GM19324 (cell line): ENCODE results near the gene HK2.

Experiments
- ATAC-seq: cut with Tn5 transposase; IDR thresholded peaks from one replicate; pipeline ENCODE4 v1.9.1; 2021; ENCODE audit warnings: mild to moderate bottlenecking, moderate library complexity; ENCODE audit not compliant: unreplicated experiment, low FRiP score

HK2 gene

DNA sequence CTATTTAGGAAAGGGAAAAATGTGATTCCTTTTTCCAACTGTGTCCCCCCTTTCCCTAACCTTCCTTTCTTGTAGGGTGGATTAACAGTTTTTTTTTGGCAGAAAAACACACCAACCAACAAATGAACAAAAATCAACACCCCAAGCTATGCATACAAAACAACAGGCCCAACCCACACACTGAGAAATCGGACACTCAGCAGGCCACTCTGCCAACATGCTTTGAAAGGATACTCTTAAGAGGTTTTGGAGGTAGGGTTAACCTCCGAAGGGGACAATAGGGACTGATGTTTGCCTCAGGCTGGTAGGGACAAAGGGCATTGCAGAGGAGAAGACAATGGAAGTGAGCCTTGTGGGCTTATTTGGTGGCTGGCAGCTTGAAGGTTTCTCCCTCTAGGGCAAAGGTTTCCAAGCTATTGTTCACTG is 91.4 kb downstream of the HK2 start:
- no peak for ATAC-seq

DNA sequence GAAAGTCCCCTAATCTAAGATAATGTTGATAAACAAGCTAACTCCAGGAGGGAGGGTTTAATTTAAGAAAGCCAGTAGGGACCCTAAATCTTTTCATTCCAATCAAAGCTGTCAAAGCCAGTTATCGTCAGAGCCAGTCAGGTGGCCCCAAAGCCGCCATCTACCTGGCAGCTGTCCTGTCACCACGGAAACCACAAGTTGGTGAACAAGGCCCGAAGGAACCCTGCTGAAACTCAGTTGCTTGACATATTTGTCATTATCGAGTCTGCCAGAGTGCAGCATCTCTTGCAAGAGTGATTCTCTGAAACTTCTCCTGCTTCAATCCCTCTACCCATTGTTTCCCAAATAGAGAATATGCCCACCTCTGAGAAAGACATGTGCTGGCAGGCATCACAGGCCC is 93.7 kb downstream of the HK2 start:
- ATAC-seq, result no peak

DNA sequence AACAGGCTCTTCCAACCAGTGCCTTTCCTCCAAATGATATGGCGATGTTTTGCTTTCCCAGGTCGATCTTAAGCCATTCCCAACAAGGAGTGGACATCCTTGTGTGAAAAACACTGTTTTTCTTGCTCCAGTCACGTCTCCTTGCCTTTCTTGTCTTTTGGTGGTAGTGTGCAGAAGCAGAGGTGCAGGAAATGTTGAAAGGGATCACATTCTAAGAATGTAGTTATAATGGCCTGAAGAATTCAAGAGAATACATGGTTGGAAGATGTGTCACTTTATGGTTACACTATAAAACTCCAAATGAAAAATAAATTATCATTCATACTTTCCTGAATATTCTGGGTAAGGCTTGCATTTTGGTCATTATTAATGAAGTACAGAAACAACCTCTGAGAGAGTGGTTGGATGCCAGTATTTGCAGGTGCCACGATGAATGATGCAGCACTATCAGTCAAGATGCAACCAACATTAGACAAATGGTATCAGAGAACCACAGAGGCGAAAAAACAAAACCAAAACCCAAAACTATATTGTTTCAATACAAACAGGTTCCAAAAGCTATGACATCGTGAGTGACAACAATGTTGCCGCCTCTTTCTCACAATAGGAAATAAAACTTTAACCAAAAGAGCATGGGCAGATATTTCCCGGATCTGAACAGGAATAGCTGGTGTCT is 97.0 kb downstream of the HK2 start:
- ATAC-seq, result no peak

DNA sequence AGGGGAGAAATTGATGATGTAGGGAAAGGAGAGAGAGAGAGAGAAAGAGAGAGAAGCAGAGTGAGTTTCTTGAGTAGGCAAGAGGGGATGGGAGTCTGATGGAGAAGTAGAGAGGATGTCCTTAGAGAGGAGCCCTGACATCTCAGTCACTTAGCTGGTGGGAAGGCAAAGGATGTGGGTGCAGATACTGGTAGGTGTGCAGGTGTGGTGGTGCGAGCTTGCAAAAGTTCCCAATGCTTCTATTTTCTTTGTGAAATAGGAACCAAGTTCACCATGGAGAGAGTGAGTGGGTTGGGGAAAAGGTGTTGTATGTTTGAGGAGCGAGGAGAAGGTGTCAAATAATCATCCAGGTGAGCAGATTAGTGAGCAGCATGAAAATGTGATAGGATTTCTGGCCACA is 98.0 kb downstream of the HK2 start:
- no peak for ATAC-seq

DNA sequence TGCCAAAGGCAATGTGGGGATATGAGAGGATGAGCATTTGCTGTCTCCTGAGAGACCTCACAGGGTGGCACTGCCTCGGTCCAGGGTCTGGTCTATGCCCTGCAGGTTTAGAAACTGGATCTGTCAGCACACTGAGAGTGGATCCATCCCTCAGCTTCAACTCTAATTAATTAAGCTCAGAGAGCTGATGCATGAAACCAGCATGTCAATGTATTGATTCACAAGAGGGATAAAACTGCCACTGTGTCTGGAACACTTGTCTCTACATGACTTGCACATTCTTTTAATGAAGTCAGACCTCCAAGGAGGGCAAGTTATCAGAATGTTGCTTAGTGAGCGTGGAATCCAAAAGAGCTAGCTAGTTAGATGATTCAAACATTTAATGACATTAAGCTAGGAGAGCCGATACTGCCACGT is 102.1 kb downstream of the HK2 start:
- no peak for ATAC-seq

DNA sequence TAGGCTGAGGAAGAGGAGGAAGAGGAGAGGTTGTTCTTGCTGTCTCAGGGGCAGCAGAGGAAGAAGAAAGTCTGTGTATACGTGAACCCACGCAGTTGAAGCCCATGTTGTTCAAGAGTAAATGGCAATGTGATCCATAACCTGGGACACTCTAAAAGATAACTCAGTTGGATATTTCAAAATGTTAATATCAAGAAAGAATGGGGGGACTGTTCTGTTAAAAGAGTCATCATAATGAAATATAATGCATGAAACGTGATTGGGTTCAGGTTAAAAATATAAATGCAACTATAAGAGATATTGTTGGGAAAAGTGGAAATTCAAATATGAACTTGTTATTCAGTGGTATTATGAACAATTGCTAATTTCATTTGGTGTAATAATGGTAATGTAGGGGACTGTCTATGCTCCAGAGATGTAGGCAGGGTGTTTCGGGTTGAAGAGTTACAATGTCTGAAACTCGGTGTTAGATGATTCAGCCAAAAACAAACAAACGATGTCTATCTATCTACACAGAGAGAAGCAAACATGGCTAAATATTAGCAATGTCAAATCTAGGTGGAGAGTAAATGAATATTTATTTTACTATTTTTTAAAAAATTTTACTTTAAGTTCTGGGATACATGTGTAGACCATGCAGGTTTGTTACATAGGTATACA is 103.4 kb downstream of the HK2 start:
- ATAC-seq, result no peak

DNA sequence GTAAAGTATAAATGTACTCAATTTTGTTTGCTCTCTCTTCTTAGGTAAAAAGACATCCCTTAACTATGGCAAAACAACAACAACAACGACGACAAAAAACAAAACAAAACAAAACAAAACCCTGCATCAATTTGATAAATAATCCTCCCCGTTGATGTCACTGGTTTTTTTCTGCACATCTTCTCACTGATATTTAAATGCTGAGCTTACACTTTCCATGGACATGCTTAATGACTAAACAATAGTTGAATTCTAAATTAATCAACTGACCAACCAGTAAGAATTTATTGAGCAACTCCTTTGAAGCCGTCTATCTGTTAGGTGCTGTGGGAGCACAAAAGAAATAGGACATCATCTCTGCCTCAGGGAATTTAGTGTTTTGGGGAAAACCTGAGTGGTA is 104.3 kb downstream of the HK2 start:
- ATAC-seq, result no peak

DNA sequence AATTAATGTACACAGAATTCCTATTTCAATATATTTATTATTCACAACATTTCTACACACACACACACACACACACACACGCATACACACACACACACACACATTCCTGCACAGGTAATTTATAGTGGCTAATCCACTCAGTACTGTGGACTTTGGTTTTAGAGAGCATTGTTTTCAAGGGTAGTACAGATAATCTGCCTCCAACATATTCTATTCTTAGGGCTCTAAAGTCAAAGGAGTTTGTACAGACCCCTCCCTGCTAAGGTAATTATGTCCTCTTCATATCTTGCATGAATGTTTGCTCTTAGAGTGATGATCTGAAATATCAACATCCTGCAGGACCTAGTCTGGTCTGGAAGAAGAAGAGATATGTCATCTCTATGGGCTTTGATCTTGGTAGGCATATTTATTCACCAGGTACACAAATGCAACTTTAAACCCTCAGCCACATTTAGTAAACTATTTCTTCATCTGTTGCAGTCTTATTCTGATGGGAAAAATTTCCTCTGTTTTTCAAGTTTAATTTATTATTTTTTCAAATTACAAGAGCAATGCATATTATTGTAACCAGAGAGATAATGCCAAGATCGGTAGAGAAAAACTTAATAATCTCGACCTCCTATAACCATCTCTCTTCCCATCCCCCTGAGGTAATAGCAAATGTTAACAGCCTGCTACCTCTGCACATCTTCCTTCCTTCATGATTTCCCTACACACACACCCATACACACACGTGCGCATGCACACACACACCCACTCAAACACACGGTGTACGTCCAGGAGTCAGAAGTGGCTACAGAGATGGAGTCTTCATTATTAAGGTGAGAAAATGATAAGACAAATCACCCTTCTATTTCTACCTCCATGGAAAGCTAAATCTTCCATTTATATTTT is 106.2 kb downstream of the HK2 start:
- no peak for ATAC-seq

DNA sequence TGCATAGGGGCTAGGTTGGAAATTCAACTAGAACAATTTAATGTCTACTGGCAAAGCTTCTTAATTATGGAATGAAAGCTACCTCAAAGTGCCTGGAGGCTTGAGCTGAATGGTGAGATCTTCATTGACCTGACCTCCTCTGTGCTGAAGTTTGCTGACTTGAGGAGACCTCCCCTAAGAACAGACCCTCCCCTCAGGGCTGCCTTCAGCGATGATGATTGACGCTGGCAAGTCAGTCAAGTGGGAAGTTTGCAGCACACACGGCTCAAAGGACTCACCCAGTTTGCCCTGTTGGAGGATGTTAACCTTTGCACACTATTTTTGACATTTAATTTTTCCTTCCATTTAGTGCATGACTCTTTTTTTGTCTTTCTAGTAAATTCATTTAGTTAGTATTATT is 107.4 kb downstream of the HK2 start:
- no peak for ATAC-seq

DNA sequence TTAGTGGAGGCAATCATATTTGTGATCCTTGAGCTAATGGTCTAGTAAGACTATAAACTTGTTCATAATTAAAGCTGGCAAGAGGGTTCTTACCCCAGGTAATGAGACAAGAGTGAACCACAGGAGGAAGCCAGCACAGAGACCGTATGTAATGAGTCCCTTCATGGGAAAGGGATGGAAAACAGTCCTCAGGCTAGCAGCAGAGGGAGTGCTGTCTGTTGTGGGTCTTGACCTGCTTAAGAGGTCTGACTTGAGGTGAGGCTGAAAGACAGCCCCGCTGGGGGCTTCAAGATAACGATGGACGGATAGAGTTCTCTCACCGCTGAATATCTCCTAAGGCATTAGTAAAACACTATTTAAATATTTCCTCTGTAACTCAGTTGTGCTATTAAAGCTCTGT is 108.3 kb downstream of the HK2 start:
- no peak for ATAC-seq
